ENCODE measurements around the gene KMT2C.

The KMT2C gene

DNA sequence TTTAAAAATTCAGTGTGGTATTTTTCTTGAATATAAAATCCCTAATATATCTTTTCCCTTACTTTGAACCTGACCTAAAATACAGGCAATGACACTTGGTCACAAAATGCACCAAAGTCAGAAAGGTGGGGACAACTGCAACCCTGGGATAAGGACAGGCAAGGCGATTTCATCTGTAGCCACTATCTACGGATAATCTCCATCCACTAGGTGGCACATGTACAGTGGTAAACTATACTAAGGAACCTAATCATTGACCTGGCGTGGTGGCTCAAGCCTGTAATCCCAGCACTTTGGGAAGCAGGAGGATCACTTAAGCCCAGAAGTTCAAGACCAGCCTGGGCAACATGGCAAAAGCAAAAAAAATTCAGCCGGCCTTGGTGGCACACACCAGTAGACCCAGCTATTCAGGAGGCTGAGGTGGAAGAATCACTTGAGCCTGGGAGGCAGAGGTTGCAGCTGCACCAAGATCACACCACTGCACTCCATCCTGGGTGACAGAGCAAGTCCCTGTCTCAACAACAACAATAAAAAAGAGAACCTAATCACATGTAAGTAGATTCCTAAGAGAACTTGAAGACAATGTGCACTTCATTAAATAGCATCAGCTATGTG, 98.9 kb downstream of the KMT2C start:
- TF ChIP-seq, protein P1, sequence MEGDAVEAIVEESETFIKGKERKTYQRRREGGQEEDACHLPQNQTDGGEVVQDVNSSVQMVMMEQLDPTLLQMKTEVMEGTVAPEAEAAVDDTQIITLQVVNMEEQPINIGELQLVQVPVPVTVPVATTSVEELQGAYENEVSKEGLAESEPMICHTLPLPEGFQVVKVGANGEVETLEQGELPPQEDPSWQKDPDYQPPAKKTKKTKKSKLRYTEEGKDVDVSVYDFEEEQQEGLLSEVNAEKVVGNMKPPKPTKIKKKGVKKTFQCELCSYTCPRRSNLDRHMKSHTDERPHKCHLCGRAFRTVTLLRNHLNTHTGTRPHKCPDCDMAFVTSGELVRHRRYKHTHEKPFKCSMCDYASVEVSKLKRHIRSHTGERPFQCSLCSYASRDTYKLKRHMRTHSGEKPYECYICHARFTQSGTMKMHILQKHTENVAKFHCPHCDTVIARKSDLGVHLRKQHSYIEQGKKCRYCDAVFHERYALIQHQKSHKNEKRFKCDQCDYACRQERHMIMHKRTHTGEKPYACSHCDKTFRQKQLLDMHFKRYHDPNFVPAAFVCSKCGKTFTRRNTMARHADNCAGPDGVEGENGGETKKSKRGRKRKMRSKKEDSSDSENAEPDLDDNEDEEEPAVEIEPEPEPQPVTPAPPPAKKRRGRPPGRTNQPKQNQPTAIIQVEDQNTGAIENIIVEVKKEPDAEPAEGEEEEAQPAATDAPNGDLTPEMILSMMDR (conservative IDR thresholded peaks at IDR 0.05), result peak; percentile 76
- H3K27ac ChIP-seq, result no peak overlapping the region

DNA sequence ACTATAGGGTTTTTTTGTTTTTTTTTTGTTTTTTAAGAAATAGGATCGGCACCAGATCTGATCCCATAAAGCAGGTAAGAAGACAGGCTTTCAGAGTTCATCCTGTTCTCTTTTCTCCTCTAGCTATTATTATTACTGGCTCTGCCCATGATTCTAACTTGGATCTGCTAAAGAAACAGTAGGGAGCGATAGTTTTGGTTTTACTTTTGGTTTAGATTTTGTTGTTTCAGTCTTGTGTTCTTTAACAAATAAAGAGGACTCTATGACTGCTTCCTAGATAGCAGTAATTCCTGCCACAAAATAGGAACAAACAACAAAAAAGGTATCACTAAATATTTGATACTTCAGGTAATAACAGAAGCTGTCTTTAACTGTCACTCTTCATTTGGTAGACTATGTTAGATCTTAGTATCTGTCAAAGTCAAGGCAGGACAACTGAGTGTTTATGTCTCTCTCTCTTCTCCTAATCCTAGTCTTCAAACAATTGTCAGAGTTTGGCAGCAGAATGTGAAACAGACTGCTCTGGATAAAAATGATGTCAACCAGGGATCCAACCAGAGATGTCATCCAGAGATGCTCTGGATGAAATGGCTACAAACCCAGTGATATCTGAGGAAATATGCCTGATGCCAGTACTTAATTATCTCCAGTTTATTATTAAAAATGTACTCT, 99.8 kb downstream of the KMT2C start:
- TF ChIP-seq, protein P1 (conservative IDR thresholded peaks at IDR 0.05), result no peak
- H3K27ac ChIP-seq, result no peak overlapping the region

DNA sequence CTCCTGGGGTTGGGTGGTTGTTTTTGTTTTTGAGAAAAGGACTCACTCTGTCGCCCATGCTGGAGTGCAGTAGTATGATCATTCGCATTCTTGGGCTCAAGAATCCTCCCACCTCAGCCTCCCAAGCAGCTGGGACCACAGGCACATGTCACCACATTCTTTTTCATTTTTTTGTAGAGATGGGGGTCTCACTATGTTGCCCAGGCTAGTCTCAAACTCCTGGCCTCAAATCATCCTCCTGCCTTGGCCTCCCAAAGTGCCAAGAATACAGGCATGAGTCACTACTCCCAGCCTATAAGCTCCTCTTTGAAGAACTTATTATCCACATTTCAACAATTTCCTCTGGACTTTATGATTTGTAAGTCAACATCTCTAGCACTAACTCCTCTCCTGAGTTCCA, 102.7 kb downstream of the KMT2C start:
- no peak overlapping the region for H3K27ac ChIP-seq
- TF ChIP-seq, protein P1 (conservative IDR thresholded peaks at IDR 0.05), result no peak

DNA sequence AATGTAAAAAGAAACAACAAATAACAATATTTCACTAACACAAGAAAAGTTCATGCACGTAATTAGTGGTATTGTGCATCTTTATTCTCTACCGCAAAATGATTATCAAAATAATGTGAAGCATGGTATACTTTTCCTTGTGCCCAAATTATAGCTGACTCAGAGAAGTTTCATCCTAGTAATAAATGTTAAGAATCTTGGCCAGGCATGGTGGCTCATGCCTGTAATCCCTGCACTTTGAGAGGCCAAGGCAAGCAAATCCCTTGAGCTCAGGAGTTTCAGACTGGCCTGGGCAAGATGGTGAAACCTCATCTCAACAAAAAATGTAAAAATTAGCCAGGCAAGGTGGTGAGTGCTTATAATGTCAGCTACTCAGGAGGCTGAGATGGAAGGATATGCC, 105.0 kb downstream of the KMT2C start:
- TF ChIP-seq, protein P1 (conservative IDR thresholded peaks at IDR 0.05), result no peak
- peak overlapping the region; percentile 49; the same call in 1 of the 2 replicates for H3K27ac ChIP-seq

DNA sequence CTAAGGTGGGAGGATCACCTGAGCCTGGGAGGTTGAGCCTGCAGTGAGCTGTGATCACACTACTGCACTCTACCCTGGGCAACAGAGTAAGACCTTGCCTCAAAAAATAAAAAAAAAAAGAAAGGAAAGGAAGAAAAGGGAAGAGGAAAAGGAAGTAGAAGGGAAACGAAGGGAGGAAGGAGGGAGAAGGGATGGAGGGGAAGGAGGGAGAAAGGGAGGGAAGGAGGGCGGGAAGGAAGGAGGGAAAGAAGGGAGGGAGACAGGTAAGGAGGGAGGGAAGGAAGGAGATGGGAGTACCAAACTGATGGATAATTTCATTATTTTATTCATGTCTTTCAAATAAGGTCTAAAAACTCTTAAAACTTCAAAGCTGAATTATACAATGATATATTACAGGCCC, 106.3 kb downstream of the KMT2C start:
- TF ChIP-seq, protein P1 (conservative IDR thresholded peaks at IDR 0.05), result no peak
- no peak overlapping the region for H3K27ac ChIP-seq

DNA sequence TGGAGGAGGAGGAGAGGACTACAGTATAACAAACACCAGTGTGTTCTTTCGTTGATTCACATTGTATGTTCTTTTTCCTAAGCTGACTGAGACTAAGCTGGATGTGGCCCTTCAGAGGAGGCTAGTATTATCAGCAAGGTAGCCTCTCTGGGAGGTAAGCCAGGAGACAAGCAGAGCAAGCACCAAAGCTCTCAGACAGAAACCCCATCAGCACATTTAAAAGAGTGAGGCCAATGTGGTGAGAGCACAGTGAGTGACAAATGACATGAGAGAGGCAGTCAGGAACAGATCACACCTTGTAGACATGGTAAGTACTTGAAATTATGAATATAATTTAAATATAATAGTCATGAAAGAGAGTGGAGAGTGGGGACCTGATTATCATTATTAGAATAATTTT, 107.6 kb downstream of the KMT2C start:
- H3K27ac ChIP-seq, result no peak overlapping the region
- TF ChIP-seq, protein P1 (conservative IDR thresholded peaks at IDR 0.05), result no peak

DNA sequence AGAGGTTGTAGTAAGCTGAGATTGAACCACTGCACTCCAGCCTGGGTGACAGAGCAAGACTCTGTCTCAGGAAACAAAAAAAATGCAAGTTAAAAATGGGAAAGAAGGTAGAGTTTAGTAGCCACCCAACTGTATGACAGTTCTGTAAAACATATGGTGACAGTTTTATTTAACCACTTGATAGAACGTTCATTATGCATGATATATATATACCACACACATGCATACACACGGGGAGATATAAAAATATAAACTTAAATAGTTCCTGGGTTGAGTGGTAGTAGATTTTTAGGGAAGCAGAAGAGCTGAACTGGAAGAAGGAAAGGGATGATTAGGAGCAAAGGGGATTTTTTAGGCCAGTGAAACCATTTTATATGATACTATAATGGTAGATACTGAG, 120.0 kb downstream of the KMT2C start:
- no peak overlapping the region for H3K27ac ChIP-seq
- TF ChIP-seq, protein P1 (conservative IDR thresholded peaks at IDR 0.05), result no peak

Data from VCaP (cell line).